Measurements from ENCODE around the gene UBC.

Gene UBC

DNA sequence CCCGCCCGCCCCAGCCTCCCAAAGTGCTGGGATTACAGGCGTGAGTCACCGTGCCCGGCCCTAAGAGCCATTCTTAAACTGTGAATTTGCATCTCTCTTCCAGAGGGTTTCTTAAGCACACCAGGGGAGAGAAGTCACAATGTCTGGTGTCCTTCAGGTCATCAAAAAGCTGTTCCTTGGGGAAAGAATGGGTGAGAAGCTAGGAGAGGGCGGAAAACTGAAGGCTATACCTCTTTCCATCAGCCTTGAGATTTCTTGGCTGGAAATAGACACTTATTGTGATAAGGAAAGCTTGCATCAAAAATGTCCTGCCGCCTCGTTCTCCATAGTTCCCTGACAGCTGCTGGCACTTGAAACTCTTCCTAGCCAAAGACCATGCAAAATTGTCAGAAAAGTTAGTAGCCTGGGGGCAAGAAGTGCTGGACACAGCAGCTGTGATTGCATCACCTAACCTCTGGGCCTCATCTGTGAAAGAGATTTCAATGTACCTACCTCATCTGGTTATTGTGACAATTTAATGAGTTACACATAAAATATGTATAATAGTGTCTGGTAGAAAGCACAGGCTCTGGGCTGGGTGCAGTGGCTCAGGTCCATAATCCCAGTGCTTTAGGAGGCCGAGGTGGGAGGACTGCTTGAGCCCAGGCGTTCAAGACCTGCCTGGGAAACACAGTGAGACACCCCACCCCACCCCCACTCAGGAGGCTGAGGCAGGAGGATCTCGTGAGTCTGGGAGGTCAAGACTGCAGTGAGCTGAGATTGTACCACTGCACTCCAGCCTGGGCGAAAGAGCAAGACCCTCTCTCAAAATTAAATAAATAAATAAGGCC is 9.7 kb upstream of the UBC start:
- no peak overlapping the region for H4K8ac ChIP-seq (ENCODE audit: low read depth, low read length)
- H3K4me2 ChIP-seq (ENCODE audit: low read length) = peak overlapping the region; percentile 36
- H3K4ac ChIP-seq (ENCODE audit: low read depth, low read length) = no peak overlapping the region
- H4K12ac ChIP-seq (ENCODE audit: low read depth, low read length) = no peak overlapping the region
- peaks cover 15% of the 10 kb centered on the region in 2 experiments for H3K4me1 ChIP-seq (ENCODE audit: control insufficient read depth in 1 of 2, insufficient read depth in 2 of 2, low read length in 2 of 2)
- no peak overlapping the region for H3K4me3 ChIP-seq (ENCODE audit: low read depth, low read length)
- H4K91ac ChIP-seq (ENCODE audit: low read depth, low read length) = no peak overlapping the region
- peak; percentile 97 to 100 for DNase-seq
- no peak overlapping the region for H3K9ac ChIP-seq (ENCODE audit: low read length)
- no peak overlapping the region for H2BK5ac ChIP-seq (ENCODE audit: low read depth, low read length, poor library complexity)
- no peak overlapping the region for H3K14ac ChIP-seq (ENCODE audit: low read length)
- no peaks in the 10 kb centered on the region for H3K36me3 ChIP-seq (ENCODE audit: control insufficient read depth in 1 of 2, insufficient read depth in 2 of 2, low read length in 2 of 2)
- H3K23ac ChIP-seq (ENCODE audit: low read length) = no peak overlapping the region
- H2BK120ac ChIP-seq (ENCODE audit: insufficient read depth, low read length, poor library complexity) = no peak overlapping the region
- no peaks in the 10 kb centered on the region for H3K27me3 ChIP-seq (ENCODE audit: insufficient read depth, low read length)
- peak overlapping the region; percentile 63 for H3K27ac ChIP-seq (ENCODE audit: low read depth, low read length)
- no peak overlapping the region for H3K18ac ChIP-seq (ENCODE audit: low read length)
- no peak overlapping the region for H2AK5ac ChIP-seq (ENCODE audit: low read length)
- H3K79me1 ChIP-seq (ENCODE audit: low read length) = peaks cover 12% of the 10 kb centered on the region
- peaks cover 2% of the 10 kb centered on the region for H3K79me2 ChIP-seq (ENCODE audit: control insufficient read depth, insufficient read depth, low read length, poor library complexity)
- H2BK12ac ChIP-seq (ENCODE audit: low read length) = no peak overlapping the region
- WGBS (ENCODE audit: extremely low coverage, insufficient coverage, insufficient read length) = no CpG with 5 or more reads among the region's 12 CpGs
- H3K9me3 ChIP-seq (ENCODE audit: insufficient read depth, low read depth, low read length) = no peaks in the 10 kb centered on the region
- H2AFZ ChIP-seq (ENCODE audit: insufficient read depth, low read length, poor library complexity) = no peak overlapping the region

DNA sequence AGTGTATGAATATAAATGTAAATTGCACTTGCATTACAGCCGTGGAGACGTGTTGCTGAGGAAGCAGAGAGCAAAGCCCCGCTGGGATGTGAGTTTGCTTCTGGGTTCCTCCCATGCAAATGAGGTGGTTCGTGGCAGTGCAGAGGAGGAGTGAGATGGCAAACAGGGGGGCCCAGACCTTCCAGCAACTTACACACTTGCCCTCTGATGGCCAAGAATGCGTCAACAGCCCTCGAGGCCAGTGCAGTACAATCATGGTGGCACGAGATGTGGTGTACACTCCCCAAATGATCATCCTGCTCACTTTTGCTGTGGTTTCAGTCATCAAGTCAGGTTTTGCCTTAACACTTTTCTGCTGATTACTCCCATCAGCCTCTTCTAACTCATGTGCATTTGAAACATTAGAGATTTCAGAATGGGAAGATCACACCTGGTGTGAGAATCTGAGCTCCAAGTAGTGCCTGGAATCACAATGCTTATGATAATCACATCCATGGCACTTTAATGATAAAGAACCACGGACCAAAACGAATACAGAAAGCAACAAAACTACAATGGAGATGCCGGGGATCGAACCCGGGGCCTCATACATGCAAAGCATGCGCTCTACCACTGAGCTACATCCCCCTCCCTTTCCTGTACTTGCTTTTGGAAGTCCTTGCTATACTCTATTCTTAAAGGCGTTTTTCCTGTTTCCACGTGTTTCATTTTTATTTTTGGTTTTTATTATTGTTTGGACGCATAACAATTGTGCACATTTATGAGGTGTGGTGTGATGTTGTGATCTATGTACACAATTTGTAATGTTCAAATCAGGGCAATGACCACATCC is 7.0 kb upstream of the UBC start:
- Histone ChIP-seq H3K18ac (ENCODE audit: low read length) (peak overlapping the region; percentile 28), H3K4me2 (ENCODE audit: low read length) (peak overlapping the region; percentile 37), H3K36me3 (ENCODE audit: control insufficient read depth in 1 of 2, insufficient read depth in 2 of 2, low read length in 2 of 2) (no peaks in the 10 kb centered on the region), H3K27me3 (ENCODE audit: insufficient read depth, low read length) (no peaks in the 10 kb centered on the region), H4K91ac (ENCODE audit: low read depth, low read length) (peak overlapping the region; percentile 30), H2BK5ac (ENCODE audit: low read depth, low read length, poor library complexity) (no peak overlapping the region), H2BK12ac (ENCODE audit: low read length) (no peak overlapping the region), H2AFZ (ENCODE audit: insufficient read depth, low read length, poor library complexity) (no peak overlapping the region), H3K4ac (ENCODE audit: low read depth, low read length) (no peak overlapping the region), H2AK5ac (ENCODE audit: low read length) (peak overlapping the region; percentile 15), H2BK120ac (ENCODE audit: insufficient read depth, low read length, poor library complexity) (peak overlapping the region; percentile 9), H4K12ac (ENCODE audit: low read depth, low read length) (no peak overlapping the region), H3K9me3 (ENCODE audit: insufficient read depth, low read depth, low read length) (no peaks in the 10 kb centered on the region), H3K14ac (ENCODE audit: low read length) (no peak overlapping the region), H3K4me1 (ENCODE audit: control insufficient read depth in 1 of 2, insufficient read depth in 2 of 2, low read length in 2 of 2) (peaks cover 15 to 23% of the 10 kb centered on the region in 2 experiments), H3K9ac (ENCODE audit: low read length) (no peak overlapping the region), H3K23ac (ENCODE audit: low read length) (no peak overlapping the region), H4K8ac (ENCODE audit: low read depth, low read length) (peak overlapping the region; percentile 41), H3K27ac (ENCODE audit: low read depth, low read length) (no peak overlapping the region), H3K79me2 (ENCODE audit: control insufficient read depth, insufficient read depth, low read length, poor library complexity) (no peaks in the 10 kb centered on the region), H3K79me1 (ENCODE audit: low read length) (peaks cover 22% of the 10 kb centered on the region), H3K4me3 (ENCODE audit: low read depth, low read length) (peak overlapping the region; percentile 34)
- WGBS (ENCODE audit: extremely low coverage, insufficient coverage, insufficient read length) = no CpG with 5 or more reads among the region's 16 CpGs
- peak; percentile 52 to 67 for DNase-seq

DNA sequence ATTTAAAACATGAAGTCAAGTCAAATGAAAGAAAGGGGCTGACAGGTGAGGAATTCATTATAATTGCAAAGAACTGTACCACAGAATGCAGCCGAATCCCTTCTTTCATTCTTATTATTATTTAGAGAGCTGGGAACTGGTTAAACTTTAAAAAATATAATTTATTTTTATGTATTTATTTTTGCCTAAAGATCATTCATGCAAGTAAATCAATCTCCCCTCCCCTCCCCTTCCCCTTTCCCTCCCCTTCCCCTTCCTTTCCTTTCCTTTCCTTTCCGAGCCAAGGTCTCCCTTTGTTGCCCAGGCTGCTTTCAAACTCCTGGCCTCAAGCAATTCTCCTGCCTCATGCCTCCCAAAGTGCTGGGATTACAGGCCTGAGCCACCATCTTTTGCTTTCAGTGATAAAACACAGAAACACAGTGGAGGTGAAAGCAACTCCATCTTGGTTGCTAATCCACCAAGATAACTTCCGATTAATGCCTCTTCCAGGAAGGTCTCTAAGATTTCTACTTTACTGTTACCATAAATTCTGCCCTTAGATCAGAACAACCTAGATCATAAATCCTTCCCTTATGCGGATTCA is 6.0 kb upstream of the UBC start:
- H2BK120ac ChIP-seq (ENCODE audit: insufficient read depth, low read length, poor library complexity) = no peak overlapping the region
- DNase-seq = peak in 1 of 2 donors; percentile 6
- H4K91ac ChIP-seq (ENCODE audit: low read depth, low read length) = peak overlapping the region; percentile 32
- peak overlapping the region; percentile 33 for H4K8ac ChIP-seq (ENCODE audit: low read depth, low read length)
- H3K23ac ChIP-seq (ENCODE audit: low read length) = no peak overlapping the region
- H3K4me2 ChIP-seq (ENCODE audit: low read length) = no peak overlapping the region
- H3K79me2 ChIP-seq (ENCODE audit: control insufficient read depth, insufficient read depth, low read length, poor library complexity) = no peaks in the 10 kb centered on the region
- no peak overlapping the region for H4K12ac ChIP-seq (ENCODE audit: low read depth, low read length)
- no peak overlapping the region for H3K4me3 ChIP-seq (ENCODE audit: low read depth, low read length)
- no peak overlapping the region for H3K14ac ChIP-seq (ENCODE audit: low read length)
- H3K36me3 ChIP-seq (ENCODE audit: control insufficient read depth in 1 of 2, insufficient read depth in 2 of 2, low read length in 2 of 2) = no peaks in the 10 kb centered on the region
- peak overlapping the region; percentile 99 for H3K27ac ChIP-seq (ENCODE audit: low read depth, low read length)
- H3K4ac ChIP-seq (ENCODE audit: low read depth, low read length) = no peak overlapping the region
- H2BK5ac ChIP-seq (ENCODE audit: low read depth, low read length, poor library complexity) = no peak overlapping the region
- no peak overlapping the region for H3K18ac ChIP-seq (ENCODE audit: low read length)
- no peaks in the 10 kb centered on the region for H3K27me3 ChIP-seq (ENCODE audit: insufficient read depth, low read length)
- no peak overlapping the region for H3K9ac ChIP-seq (ENCODE audit: low read length)
- WGBS (ENCODE audit: extremely low coverage, insufficient coverage, insufficient read length) = no CpG with 5 or more reads among the region's 4 CpGs
- H3K4me1 ChIP-seq (ENCODE audit: control insufficient read depth in 1 of 2, insufficient read depth in 2 of 2, low read length in 2 of 2) = peaks cover 15 to 23% of the 10 kb centered on the region in 2 experiments
- H3K9me3 ChIP-seq (ENCODE audit: insufficient read depth, low read depth, low read length) = no peaks in the 10 kb centered on the region
- no peak overlapping the region for H2AFZ ChIP-seq (ENCODE audit: insufficient read depth, low read length, poor library complexity)
- H2BK12ac ChIP-seq (ENCODE audit: low read length) = no peak overlapping the region
- peaks cover 22% of the 10 kb centered on the region for H3K79me1 ChIP-seq (ENCODE audit: low read length)
- no peak overlapping the region for H2AK5ac ChIP-seq (ENCODE audit: low read length)

DNA sequence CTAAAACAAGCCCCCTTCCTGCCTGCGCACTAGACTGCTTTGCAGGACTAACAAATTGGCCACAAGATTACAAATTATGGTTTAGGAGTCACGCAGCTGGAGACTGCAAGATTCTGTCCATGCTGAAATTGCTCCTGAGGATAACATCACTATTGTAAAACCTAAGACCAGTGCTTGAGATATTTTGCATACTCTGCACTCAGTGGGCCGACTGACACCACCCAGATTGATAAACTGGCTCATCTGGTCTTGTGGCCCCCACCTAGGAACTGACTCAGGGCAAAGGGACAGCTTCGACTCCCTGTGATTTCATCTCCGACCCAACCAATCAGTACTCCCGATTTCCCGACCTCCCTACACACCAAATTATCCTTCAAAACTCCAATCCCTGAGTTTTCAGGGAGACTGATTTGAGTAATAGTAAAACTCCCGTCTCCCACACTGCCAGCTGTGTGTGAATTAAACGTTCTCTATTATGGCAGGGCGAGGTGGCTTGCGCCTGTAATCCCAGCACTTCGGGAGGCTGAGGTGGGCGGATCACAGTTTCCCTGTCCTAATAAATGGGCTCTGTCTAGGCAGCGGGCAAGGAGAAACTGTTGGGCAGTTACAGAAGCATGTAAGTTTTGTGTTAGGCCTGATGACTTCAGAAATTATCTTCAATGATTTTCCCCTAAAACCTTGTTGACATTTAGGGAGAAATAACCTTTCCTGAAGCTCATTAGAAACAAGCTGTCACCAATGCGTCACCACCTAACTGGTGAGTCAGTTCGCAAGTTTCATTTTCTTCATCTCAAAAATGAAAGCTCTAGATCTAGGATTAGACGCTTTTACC is 5.3 kb upstream of the UBC start:
- Histone ChIP-seq H3K4me3 (ENCODE audit: low read depth, low read length) (no peak overlapping the region), H3K9me3 (ENCODE audit: insufficient read depth, low read depth, low read length) (no peaks in the 10 kb centered on the region), H3K14ac (ENCODE audit: low read length) (peak overlapping the region; percentile 32), H2BK120ac (ENCODE audit: insufficient read depth, low read length, poor library complexity) (peak overlapping the region; percentile 4), H3K4me1 (ENCODE audit: control insufficient read depth in 1 of 2, insufficient read depth in 2 of 2, low read length in 2 of 2) (peaks cover 15 to 24% of the 10 kb centered on the region in 2 experiments), H3K18ac (ENCODE audit: low read length) (no peak overlapping the region), H3K79me2 (ENCODE audit: control insufficient read depth, insufficient read depth, low read length, poor library complexity) (peaks cover 5% of the 10 kb centered on the region), H4K8ac (ENCODE audit: low read depth, low read length) (peak overlapping the region; percentile 3), H3K36me3 (ENCODE audit: control insufficient read depth in 1 of 2, insufficient read depth in 2 of 2, low read length in 2 of 2) (no peaks in the 10 kb centered on the region), H2AK5ac (ENCODE audit: low read length) (no peak overlapping the region), H2BK5ac (ENCODE audit: low read depth, low read length, poor library complexity) (peak overlapping the region; percentile 7), H3K9ac (ENCODE audit: low read length) (no peak overlapping the region), H3K27me3 (ENCODE audit: insufficient read depth, low read length) (no peaks in the 10 kb centered on the region), H4K91ac (ENCODE audit: low read depth, low read length) (peak overlapping the region; percentile 25), H3K23ac (ENCODE audit: low read length) (no peak overlapping the region), H3K4ac (ENCODE audit: low read depth, low read length) (no peak overlapping the region), H3K4me2 (ENCODE audit: low read length) (peak overlapping the region; percentile 62), H3K79me1 (ENCODE audit: low read length) (peaks cover 29% of the 10 kb centered on the region), H2AFZ (ENCODE audit: insufficient read depth, low read length, poor library complexity) (peak overlapping the region; percentile 17), H2BK12ac (ENCODE audit: low read length) (peak overlapping the region; percentile 46), H3K27ac (ENCODE audit: low read depth, low read length) (peak overlapping the region; percentile 99), H4K12ac (ENCODE audit: low read depth, low read length) (no peak overlapping the region)
- WGBS (ENCODE audit: extremely low coverage, insufficient coverage, insufficient read length) = no CpG with 5 or more reads among the region's 17 CpGs
- DNase-seq = peak; percentile 89 to 94

Measured in trophoblast cell (in vitro differentiated cells and primary cell).